WTC11 (cell line): ENCODE measurements around the gene APBB3. TPM values are rescaled to one million over a fixed set of nuclear protein-coding genes. Genes with fewer than 3 reads are reported as not detected.

ENCODE experiments used
- ATAC-seq: fragments of 200-7000 bp; cut with Tn5 transposase; 2 replicates; pipeline ENCODE4 v1.10.0; 2021; ENCODE audit warnings: mild to moderate bottlenecking, moderate library complexity
- CTCF ChIA-PET: fragments of 300-600 bp; sonication (Branson Sonifier 250); formaldehyde crosslinking; loops from one replicate; lab custom pipeline; 2021; ENCODE audit warnings: antibody characterized with exemption; lab: Charles Lee
- POLR2A ChIA-PET: fragments of 350-600 bp; sonication (Branson Sonifier 250); formaldehyde crosslinking; loops from one replicate; lab custom pipeline; 2021; ENCODE audit warnings: antibody characterized with exemption; lab: Charles Lee
- DNase-seq: peaks from one replicate; pipeline ENCODE4 v3.0.0; 2021; ENCODE audit warnings: low spot score
- H3K27ac Mint-ChIP-seq: 2 replicates; pipeline ENCODE4 v1.8.0; 2021; ENCODE audit warnings: mixed read lengths
- H3K27me3 Mint-ChIP-seq: 2 replicates; pipeline ENCODE4 v1.8.0; 2021; ENCODE audit warnings: low read depth, mild to moderate bottlenecking, moderate library complexity, mixed read lengths
- H3K36me3 Mint-ChIP-seq: 2 replicates; pipeline ENCODE4 v1.8.0; 2021; ENCODE audit warnings: mixed read lengths
- H3K4me1 Mint-ChIP-seq: 2 replicates; pipeline ENCODE4 v1.8.0; 2022; ENCODE audit warnings: mixed read lengths
- H3K4me3 Mint-ChIP-seq: 2 replicates; pipeline ENCODE4 v1.8.0; 2021; ENCODE audit warnings: mild to moderate bottlenecking, moderate library complexity, mixed read lengths
- H3K9me3 Mint-ChIP-seq: 2 replicates; pipeline ENCODE4 v1.8.0; 2021; ENCODE audit warnings: mixed read lengths
- CBFB ChIP-seq: sonication (generic); formaldehyde crosslinking; IDR thresholded peaks from 2 replicates; pipeline ENCODE4 v1.8.1; 2022; ENCODE audit warnings: mild to moderate bottlenecking, low read depth, missing genetic modification reagents
- ELF4 ChIP-seq: sonication (generic); formaldehyde crosslinking; IDR thresholded peaks from 2 replicates; pipeline ENCODE4 v1.8.1; 2022; ENCODE audit warnings: low read depth, mild to moderate bottlenecking, moderate library complexity, missing genetic modification reagents
- EMX1 ChIP-seq: fragments of 250-450 bp; sonication (Bioruptor Pico); IDR thresholded peaks from 2 replicates; pipeline ENCODE4 v1.8.0; 2021; ENCODE audit warnings: mild to moderate bottlenecking
- ESRRA ChIP-seq: sonication (generic); formaldehyde crosslinking; IDR thresholded peaks from 2 replicates; pipeline ENCODE4 v1.8.1; 2022; ENCODE audit warnings: mild to moderate bottlenecking, missing genetic modification reagents, borderline replicate concordance
- FOXJ3 ChIP-seq: sonication (generic); formaldehyde crosslinking; IDR thresholded peaks from 2 replicates; pipeline ENCODE4 v1.9.0; 2021; ENCODE audit warnings: missing genetic modification reagents, mild to moderate bottlenecking, borderline replicate concordance
- GABPB1 ChIP-seq: sonication (generic); formaldehyde crosslinking; IDR thresholded peaks from 2 replicates; pipeline ENCODE4 v1.8.1; 2023; ENCODE audit warnings: mild to moderate bottlenecking, missing genetic modification reagents
- NR2C2 ChIP-seq: sonication (generic); formaldehyde crosslinking; IDR thresholded peaks from 2 replicates; pipeline ENCODE4 v1.8.0; 2022; ENCODE audit warnings: mild to moderate bottlenecking, missing genetic modification reagents
- OVOL2 ChIP-seq: fragments of 250-450 bp; sonication (Bioruptor Pico); IDR thresholded peaks from 2 replicates; pipeline ENCODE4 v1.9.0; 2021; ENCODE audit warnings: mild to moderate bottlenecking, borderline replicate concordance
- RELA ChIP-seq: sonication (generic); formaldehyde crosslinking; IDR thresholded peaks from 2 replicates; pipeline ENCODE4 v1.8.1; 2022; ENCODE audit warnings: missing genetic modification reagents, mild to moderate bottlenecking, borderline replicate concordance
- SP1 ChIP-seq: sonication (generic); formaldehyde crosslinking; conservative IDR thresholded peaks from 2 replicates; pipeline ENCODE4 v1.8.1; 2022; ENCODE audit warnings: missing genetic modification reagents
- ZBTB21 ChIP-seq: sonication (generic); formaldehyde crosslinking; IDR thresholded peaks from 2 replicates; pipeline ENCODE4 v1.8.1; 2023; ENCODE audit warnings: mild to moderate bottlenecking, missing genetic modification reagents, borderline replicate concordance
- ZNF671 ChIP-seq: fragments of 250-450 bp; sonication (Bioruptor Pico); IDR thresholded peaks from 2 replicates; pipeline ENCODE4 v1.8.0; 2021; ENCODE audit warnings: mild to moderate bottlenecking
- total RNA-seq: library from RNA; stranded (reverse); gene quantifications from 3 replicates; pipeline ENCODE4 v1.2.3, GENCODE V29; 2021
- TF ChIP-seq, protein P1 (sequence below): fragments of 250-450 bp; sonication (Bioruptor Pico); IDR thresholded peaks from 2 replicates; pipeline ENCODE4 v2.1.2; 2022; ENCODE audit warnings: mild to moderate bottlenecking, moderate library complexity
- TF ChIP-seq, protein P2 (sequence below): sonication (generic); formaldehyde crosslinking; IDR thresholded peaks from 2 replicates; pipeline ENCODE4 v1.8.1; 2022; ENCODE audit warnings: mild to moderate bottlenecking, missing genetic modification reagents, moderate library complexity, borderline replicate concordance
- TF ChIP-seq, protein P3 (sequence below): sonication (generic); formaldehyde crosslinking; IDR thresholded peaks from 2 replicates; pipeline ENCODE4 v1.8.0; 2022; ENCODE audit warnings: mild to moderate bottlenecking, missing genetic modification reagents
- TF ChIP-seq, protein P4 (sequence below): sonication (generic); formaldehyde crosslinking; IDR thresholded peaks from 2 replicates; pipeline ENCODE4 v1.8.0; 2023; ENCODE audit warnings: missing genetic modification reagents
- TF ChIP-seq, protein P5 (sequence below): sonication (generic); formaldehyde crosslinking; IDR thresholded peaks from 2 replicates; pipeline ENCODE4 v1.8.0; 2023; ENCODE audit warnings: mild to moderate bottlenecking, missing genetic modification reagents
- TF ChIP-seq, protein P6 (sequence below): fragments of 250-450 bp; sonication (Bioruptor Pico); IDR thresholded peaks from 2 replicates; pipeline ENCODE4 v1.9.0; 2021; ENCODE audit warnings: mild to moderate bottlenecking

The APBB3 gene
- total RNA-seq, 1 experiment from 2014 or later: 25.9 TPM

DNA sequence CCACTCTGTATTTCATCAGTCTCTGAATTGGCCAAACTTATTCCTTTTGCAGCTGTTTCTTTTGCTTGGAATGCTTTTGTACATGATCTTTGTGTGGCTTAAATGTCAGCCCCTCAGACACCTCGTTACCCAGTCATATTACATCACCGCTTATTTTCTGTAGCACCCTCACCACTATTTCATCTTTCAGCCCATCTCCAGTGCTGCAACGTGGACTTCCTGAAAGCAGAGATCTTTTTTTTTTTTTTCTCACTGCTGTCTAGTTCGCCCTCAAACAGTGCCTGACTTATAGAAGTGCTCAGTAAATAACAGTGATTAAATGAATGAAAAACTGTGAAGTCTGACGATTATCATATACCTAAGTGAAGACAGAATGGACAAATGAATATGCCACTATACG, 8.0 kb downstream of the APBB3 start (continued):
- TF ChIP-seq, protein P1, sequence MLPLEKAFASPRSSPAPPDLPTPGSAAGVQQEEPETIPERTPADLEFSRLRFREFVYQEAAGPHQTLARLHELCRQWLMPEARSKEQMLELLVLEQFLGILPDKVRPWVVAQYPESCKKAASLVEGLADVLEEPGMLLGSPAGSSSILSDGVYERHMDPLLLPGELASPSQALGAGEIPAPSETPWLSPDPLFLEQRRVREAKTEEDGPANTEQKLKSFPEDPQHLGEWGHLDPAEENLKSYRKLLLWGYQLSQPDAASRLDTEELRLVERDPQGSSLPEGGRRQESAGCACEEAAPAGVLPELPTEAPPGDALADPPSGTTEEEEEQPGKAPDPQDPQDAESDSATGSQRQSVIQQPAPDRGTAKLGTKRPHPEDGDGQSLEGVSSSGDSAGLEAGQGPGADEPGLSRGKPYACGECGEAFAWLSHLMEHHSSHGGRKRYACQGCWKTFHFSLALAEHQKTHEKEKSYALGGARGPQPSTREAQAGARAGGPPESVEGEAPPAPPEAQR (CRISPR knock-in tag): no peak
- TF ChIP-seq, protein P2, sequence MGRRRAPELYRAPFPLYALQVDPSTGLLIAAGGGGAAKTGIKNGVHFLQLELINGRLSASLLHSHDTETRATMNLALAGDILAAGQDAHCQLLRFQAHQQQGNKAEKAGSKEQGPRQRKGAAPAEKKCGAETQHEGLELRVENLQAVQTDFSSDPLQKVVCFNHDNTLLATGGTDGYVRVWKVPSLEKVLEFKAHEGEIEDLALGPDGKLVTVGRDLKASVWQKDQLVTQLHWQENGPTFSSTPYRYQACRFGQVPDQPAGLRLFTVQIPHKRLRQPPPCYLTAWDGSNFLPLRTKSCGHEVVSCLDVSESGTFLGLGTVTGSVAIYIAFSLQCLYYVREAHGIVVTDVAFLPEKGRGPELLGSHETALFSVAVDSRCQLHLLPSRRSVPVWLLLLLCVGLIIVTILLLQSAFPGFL (CRISPR knock-in tag): no peak
- no peak for TF ChIP-seq FOXJ3 (CRISPR knock-in tag)
- no peak for TF ChIP-seq ESRRA (CRISPR knock-in tag)
- TF ChIP-seq CBFB (CRISPR knock-in tag): no peak

DNA sequence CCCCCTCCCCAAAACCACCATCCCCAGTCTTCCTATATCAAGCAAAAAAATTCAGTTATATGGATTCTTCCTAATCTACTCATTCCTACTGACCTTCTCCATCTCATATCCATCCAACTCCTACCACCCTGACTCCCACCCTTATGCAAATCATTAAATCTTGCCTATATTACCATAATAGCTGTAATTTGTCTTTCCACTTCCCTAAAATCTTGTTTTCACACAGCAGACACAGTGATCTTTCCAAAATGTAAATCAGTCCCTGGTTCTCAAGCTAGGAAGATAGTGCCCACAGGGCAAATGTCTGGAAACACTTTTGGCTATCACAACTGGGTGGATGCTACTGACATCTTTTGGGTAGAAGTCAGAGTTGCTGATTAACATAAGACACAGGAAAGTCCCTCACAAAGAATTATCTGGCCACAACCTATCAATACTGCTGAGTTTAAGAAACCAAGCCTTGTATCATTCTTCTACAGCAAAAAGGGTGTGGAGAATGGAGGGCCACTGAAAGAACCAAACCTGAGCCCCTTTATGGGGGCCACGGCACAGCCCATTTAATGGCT, 8.6 kb downstream of the APBB3 start:
- Mint-ChIP-seq H3K9me3 (no peaks in the 10 kb centered on the region), H3K27ac (peak overlapping the region; percentile 9), H3K4me1 (peaks cover 24% of the 10 kb centered on the region)
- POLR2A ChIA-PET: interaction anchor here (1.3 kb wide), 1 partner anchor 9 kb away, joined by 4 read pairs; the partner anchor contains the start of gene EIF4EBP3
- no peak for TF ChIP-seq EMX1 (CRISPR knock-in tag)
- TF ChIP-seq RELA (CRISPR knock-in tag): no peak
- TF ChIP-seq, protein P3, sequence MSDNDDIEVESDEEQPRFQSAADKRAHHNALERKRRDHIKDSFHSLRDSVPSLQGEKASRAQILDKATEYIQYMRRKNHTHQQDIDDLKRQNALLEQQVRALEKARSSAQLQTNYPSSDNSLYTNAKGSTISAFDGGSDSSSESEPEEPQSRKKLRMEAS (CRISPR knock-in tag): no peak
- TF ChIP-seq, protein P4, sequence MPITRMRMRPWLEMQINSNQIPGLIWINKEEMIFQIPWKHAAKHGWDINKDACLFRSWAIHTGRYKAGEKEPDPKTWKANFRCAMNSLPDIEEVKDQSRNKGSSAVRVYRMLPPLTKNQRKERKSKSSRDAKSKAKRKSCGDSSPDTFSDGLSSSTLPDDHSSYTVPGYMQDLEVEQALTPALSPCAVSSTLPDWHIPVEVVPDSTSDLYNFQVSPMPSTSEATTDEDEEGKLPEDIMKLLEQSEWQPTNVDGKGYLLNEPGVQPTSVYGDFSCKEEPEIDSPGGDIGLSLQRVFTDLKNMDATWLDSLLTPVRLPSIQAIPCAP (CRISPR knock-in tag): no peak
- TF ChIP-seq, all 79 proteins: peak for 0
- CTCF ChIA-PET: interaction anchor here (0.8 kb wide), 1 partner anchor 9 kb away, joined by 3 read pairs; the partner anchor contains the start of gene EIF4EBP3
- Mint-ChIP-seq H3K4me3 (peak overlapping the region; percentile 87), H3K36me3 (peaks cover 28% of the 10 kb centered on the region), H3K27me3 (no peaks in the 10 kb centered on the region)
- DNase-seq (no peak), ATAC-seq (no peak)

DNA sequence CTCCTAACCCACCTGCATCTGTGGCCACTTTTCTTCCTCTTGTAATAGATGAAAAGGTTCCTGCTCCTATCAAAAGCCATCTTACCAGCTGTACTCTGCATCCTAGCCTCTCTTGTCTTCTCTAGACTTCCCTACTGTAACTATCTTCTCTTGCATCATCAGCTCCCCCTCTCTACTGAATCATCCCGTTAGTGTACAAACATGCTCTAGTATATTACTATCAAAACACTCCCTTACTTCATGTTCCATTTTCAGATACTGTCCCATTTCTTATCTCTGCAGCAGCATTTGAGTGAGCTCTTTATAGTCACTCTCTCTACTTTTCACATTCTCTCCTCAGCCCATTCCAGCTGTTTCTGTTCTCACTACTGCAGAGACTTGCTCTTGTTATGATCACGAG, 9.9 kb downstream of the APBB3 start:
- no peak for DNase-seq
- Mint-ChIP-seq H3K9me3 (no peaks in the 10 kb centered on the region), H3K36me3 (peaks cover 38% of the 10 kb centered on the region), H3K4me1 (peaks cover 24% of the 10 kb centered on the region), H3K27me3 (no peaks in the 10 kb centered on the region), H3K4me3 (no peak overlapping the region), H3K27ac (no peak overlapping the region)
- ChIA-PET CTCF (interaction anchor here (0.9 kb wide), 1 partner anchor 208 kb away, joined by 4 read pairs; the partner anchor contains the start of gene HBEGF), POLR2A (no interaction called here)
- no peak for ATAC-seq
- TF ChIP-seq GABPB1 (CRISPR knock-in tag) (peak; percentile 41; the same call in 1 of the 2 replicates), ZBTB21 (CRISPR knock-in tag) (no peak), ZNF671 (CRISPR knock-in tag) (no peak)
- TF ChIP-seq, all 79 proteins: peak for 1

DNA sequence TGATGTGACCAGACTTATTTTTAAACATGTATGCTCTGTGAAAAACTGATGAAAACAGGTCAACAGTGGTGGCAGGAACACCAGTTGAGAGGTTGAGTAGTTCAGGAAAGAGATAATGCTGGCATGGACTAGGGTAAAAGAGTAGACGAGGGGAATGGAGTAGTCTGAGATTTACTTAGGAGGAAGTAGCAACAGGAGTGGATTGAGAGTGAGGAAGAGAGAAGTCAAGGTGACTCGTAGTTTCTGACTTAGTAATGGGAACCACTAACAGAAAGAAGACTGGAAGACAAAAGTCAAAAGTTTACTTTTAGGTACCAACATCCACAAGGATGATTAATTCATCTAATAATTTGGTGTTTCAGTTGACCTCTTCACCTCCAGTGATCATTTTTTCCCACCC, 10.7 kb downstream of the APBB3 start:
- H3K9me3 Mint-ChIP-seq: no peaks in the 10 kb centered on the region
- no peaks in the 10 kb centered on the region for H3K27me3 Mint-ChIP-seq
- H3K4me1 Mint-ChIP-seq: peaks cover 29% of the 10 kb centered on the region
- ChIA-PET POLR2A (interaction anchor here (0.6 kb wide), 1 partner anchor 146 kb away, joined by 3 read pairs; the partner anchor contains the start of gene ZMAT2), CTCF (interaction anchor here (1.3 kb wide), 1 partner anchor 181 kb away, joined by 3 read pairs; no protein-coding TSS in a partner anchor)
- no peak overlapping the region for H3K4me3 Mint-ChIP-seq
- ATAC-seq (no peak), DNase-seq (no peak)
- H3K27ac Mint-ChIP-seq: no peak overlapping the region
- H3K36me3 Mint-ChIP-seq: peaks cover 38% of the 10 kb centered on the region
- TF ChIP-seq, protein P5, sequence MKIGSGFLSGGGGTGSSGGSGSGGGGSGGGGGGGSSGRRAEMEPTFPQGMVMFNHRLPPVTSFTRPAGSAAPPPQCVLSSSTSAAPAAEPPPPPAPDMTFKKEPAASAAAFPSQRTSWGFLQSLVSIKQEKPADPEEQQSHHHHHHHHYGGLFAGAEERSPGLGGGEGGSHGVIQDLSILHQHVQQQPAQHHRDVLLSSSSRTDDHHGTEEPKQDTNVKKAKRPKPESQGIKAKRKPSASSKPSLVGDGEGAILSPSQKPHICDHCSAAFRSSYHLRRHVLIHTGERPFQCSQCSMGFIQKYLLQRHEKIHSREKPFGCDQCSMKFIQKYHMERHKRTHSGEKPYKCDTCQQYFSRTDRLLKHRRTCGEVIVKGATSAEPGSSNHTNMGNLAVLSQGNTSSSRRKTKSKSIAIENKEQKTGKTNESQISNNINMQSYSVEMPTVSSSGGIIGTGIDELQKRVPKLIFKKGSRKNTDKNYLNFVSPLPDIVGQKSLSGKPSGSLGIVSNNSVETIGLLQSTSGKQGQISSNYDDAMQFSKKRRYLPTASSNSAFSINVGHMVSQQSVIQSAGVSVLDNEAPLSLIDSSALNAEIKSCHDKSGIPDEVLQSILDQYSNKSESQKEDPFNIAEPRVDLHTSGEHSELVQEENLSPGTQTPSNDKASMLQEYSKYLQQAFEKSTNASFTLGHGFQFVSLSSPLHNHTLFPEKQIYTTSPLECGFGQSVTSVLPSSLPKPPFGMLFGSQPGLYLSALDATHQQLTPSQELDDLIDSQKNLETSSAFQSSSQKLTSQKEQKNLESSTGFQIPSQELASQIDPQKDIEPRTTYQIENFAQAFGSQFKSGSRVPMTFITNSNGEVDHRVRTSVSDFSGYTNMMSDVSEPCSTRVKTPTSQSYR: no peak
- TF ChIP-seq, protein P6, sequence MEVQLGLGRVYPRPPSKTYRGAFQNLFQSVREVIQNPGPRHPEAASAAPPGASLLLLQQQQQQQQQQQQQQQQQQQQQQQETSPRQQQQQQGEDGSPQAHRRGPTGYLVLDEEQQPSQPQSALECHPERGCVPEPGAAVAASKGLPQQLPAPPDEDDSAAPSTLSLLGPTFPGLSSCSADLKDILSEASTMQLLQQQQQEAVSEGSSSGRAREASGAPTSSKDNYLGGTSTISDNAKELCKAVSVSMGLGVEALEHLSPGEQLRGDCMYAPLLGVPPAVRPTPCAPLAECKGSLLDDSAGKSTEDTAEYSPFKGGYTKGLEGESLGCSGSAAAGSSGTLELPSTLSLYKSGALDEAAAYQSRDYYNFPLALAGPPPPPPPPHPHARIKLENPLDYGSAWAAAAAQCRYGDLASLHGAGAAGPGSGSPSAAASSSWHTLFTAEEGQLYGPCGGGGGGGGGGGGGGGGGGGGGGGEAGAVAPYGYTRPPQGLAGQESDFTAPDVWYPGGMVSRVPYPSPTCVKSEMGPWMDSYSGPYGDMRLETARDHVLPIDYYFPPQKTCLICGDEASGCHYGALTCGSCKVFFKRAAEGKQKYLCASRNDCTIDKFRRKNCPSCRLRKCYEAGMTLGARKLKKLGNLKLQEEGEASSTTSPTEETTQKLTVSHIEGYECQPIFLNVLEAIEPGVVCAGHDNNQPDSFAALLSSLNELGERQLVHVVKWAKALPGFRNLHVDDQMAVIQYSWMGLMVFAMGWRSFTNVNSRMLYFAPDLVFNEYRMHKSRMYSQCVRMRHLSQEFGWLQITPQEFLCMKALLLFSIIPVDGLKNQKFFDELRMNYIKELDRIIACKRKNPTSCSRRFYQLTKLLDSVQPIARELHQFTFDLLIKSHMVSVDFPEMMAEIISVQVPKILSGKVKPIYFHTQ: no peak
- TF ChIP-seq GABPB1 (CRISPR knock-in tag): no peak
- no peak for TF ChIP-seq ELF4 (CRISPR knock-in tag)
- no peak for TF ChIP-seq OVOL2 (CRISPR knock-in tag)
- TF ChIP-seq SP1 (CRISPR knock-in tag): no peak
- no peak for TF ChIP-seq NR2C2
